Gastrocnemius medialis (tissue), 4 donors: Measurements from ENCODE around the gene BMP7.

Experiments
- POLR2A ChIP-seq, 2 donors: fragments of 450-650 bp; IDR thresholded peaks; one replicate each; pipeline ENCODE4 v1.6.1; 2017; ENCODE audit warnings: antibody characterized with exemption in 2 of 2, mild to moderate bottlenecking in 2 of 2, moderate library complexity in 2 of 2
- TF ChIP-seq, protein P1 (sequence below), 5 experiments: fragments of 450-650 bp in 3 of 5; fragments of 200-600 bp in 2 of 5; sonication (generic) in 2 of 5; IDR thresholded peaks in 4 of 5; conservative IDR thresholded peaks in 1 of 5; 1 replicate in 4 of 5; 2 replicates in 1 of 5; pipeline ENCODE4 v1.5.1; 2016 to 2019; ENCODE audit warnings: antibody characterized with exemption in 5 of 5, mild to moderate bottlenecking in 3 of 5, moderate library complexity in 3 of 5

DNA sequence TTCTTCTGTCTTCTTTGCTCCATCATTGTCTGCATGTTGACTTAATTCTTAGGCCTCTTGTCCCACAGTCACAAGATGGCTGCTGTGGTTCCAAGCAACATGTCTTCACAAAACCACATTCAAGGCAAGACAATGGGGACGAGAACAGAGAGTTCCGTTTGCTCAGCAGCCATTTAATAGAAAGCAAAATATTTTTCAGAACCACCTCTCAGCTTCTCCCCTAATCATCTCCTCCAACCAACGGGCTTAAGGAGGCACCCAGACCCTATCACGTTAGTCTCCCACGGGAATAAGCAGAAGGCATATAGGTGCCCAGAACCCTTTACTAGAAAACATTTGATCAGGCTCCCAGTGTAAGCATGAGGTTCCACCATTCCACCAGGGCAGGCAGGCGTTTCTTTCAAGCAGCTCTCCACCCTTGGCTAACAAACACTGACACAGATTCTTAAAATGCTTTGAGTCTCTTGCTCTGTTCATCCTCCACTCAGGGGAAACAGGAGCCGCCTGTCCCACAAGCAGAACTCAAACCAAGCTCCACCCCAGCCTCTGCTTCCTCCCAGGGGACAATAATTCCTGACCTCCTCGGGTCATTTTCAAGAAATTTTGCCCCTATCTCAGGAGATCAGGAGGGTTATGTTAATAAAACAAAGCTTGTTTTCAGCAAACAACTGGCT lies 19.0 kb downstream of the BMP7 start:
- TF ChIP-seq POLR2A (IDR thresholded peaks at IDR 0.05): no peak
- TF ChIP-seq, protein P1, sequence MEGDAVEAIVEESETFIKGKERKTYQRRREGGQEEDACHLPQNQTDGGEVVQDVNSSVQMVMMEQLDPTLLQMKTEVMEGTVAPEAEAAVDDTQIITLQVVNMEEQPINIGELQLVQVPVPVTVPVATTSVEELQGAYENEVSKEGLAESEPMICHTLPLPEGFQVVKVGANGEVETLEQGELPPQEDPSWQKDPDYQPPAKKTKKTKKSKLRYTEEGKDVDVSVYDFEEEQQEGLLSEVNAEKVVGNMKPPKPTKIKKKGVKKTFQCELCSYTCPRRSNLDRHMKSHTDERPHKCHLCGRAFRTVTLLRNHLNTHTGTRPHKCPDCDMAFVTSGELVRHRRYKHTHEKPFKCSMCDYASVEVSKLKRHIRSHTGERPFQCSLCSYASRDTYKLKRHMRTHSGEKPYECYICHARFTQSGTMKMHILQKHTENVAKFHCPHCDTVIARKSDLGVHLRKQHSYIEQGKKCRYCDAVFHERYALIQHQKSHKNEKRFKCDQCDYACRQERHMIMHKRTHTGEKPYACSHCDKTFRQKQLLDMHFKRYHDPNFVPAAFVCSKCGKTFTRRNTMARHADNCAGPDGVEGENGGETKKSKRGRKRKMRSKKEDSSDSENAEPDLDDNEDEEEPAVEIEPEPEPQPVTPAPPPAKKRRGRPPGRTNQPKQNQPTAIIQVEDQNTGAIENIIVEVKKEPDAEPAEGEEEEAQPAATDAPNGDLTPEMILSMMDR (IDR thresholded peaks at IDR 0.05 in 4 of 5, conservative IDR thresholded peaks at IDR 0.05 in 1 of 5): no peak
